ENCODE measurements around the gene TMEM168.
"Not testable (repeated sequence)": the region's sequence is repeated elsewhere in the genome, so short reads cannot be mapped to it uniquely, and the experiment has no call there.

TMEM168 gene

DNA sequence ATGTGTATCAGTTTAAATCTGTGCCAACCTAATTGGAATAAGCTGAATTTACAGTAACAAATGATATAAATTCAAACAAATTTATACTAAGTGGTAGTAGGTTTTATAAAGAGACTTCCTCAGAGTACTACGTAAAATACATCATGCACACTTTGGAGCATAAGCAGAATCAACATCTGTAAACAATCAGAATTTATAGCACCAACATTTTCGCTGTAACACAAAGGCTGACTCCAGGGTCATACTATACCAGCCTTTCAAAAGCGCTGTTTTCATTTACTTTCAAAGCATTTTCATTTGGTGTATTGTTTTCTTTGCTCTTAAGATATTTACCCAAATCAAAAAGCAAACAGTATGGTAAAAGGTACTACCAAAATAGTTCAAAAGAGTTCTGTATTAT lies 29.3 kb upstream of the TMEM168 start:
- no peaks in the 10 kb centered on the region for H3K4me1 ChIP-seq (ENCODE audit: control extremely low read depth in 1 of 4, control insufficient read depth in 4 of 4, insufficient read depth in 4 of 4, low read length in 3 of 4)
- no peak overlapping the region for H3K27ac ChIP-seq (ENCODE audit: insufficient read depth in 1 of 2, low read depth in 1 of 2, low read length in 2 of 2, poor library complexity in 1 of 2, severe bottlenecking in 2 of 2)
- no peaks in the 10 kb centered on the region for H3K9me3 ChIP-seq (ENCODE audit: control extremely low read depth in 1 of 5, control insufficient read depth in 4 of 5, insufficient read depth in 2 of 5, low read depth in 1 of 5, low read length in 4 of 5)
- H3K27me3 ChIP-seq (replicated peaks in 2 of 5; ENCODE audit: control insufficient read depth in 4 of 5, insufficient read depth in 5 of 5, low read length in 4 of 5): no peaks in the 10 kb centered on the region
- ChIA-PET CTCF (no interaction called here), POLR2A (interaction anchor here (0.5 kb wide), 1 partner anchor 89 kb away, joined by 3 read pairs; no protein-coding TSS in a partner anchor)
- peaks cover 0 to 11% (median 5%) of the 10 kb centered on the region in 4 experiments for H3K36me3 ChIP-seq (ENCODE audit: control insufficient read depth in 4 of 4, insufficient read depth in 4 of 4, low read length in 3 of 4)
- DNase-seq: no peak
- H3K4me3 ChIP-seq (ENCODE audit: control insufficient read depth in 1 of 7, extremely low read depth in 1 of 7, insufficient read depth in 4 of 7, low read depth in 2 of 7, low read length in 6 of 7): no peak overlapping the region
- WGBS (ENCODE audit: insufficient coverage): 100% methylated on average over 1 of the region's 3 CpGs

DNA sequence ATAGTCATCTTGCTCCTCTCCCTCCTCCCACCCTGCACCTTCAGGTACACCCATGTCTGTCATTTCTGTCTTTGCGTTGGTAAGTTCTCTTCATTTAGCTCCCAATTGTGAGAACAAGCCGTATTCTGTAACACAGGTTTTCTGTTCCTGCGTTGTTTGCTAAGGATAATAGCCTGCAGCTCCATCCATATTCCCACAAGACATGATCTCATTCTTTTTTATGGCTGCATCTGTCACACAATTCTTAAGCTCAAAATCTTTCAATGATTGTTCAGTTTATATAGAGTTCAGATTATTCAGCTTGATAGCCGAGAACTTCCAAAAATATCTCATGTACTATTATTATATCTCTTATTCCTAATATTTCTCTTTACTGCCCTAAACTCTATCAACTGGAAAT lies 16.0 kb upstream of the TMEM168 start:
- 97% methylated on average over 3 of the region's 4 CpGs for WGBS (ENCODE audit: insufficient coverage)
- H3K36me3 ChIP-seq (ENCODE audit: control insufficient read depth in 4 of 4, insufficient read depth in 4 of 4, low read length in 3 of 4): no peaks in the 10 kb centered on the region
- H3K27ac ChIP-seq (ENCODE audit: insufficient read depth in 1 of 2, low read depth in 1 of 2, low read length in 2 of 2, poor library complexity in 1 of 2, severe bottlenecking in 2 of 2): no peak overlapping the region
- H3K9me3 ChIP-seq (ENCODE audit: control extremely low read depth in 1 of 5, control insufficient read depth in 4 of 5, insufficient read depth in 2 of 5, low read depth in 1 of 5, low read length in 4 of 5): no peaks in the 10 kb centered on the region
- no peak for DNase-seq
- no peak overlapping the region for H3K4me3 ChIP-seq (ENCODE audit: control insufficient read depth in 1 of 7, extremely low read depth in 1 of 7, insufficient read depth in 4 of 7, low read depth in 2 of 7, low read length in 6 of 7)
- no peaks in the 10 kb centered on the region for H3K27me3 ChIP-seq (replicated peaks in 2 of 5; ENCODE audit: control insufficient read depth in 4 of 5, insufficient read depth in 5 of 5, low read length in 4 of 5)
- POLR2A ChIA-PET: no interaction called here
- CTCF ChIA-PET: no interaction called here
- no peaks in the 10 kb centered on the region for H3K4me1 ChIP-seq (ENCODE audit: control extremely low read depth in 1 of 4, control insufficient read depth in 4 of 4, insufficient read depth in 4 of 4, low read length in 3 of 4)

DNA sequence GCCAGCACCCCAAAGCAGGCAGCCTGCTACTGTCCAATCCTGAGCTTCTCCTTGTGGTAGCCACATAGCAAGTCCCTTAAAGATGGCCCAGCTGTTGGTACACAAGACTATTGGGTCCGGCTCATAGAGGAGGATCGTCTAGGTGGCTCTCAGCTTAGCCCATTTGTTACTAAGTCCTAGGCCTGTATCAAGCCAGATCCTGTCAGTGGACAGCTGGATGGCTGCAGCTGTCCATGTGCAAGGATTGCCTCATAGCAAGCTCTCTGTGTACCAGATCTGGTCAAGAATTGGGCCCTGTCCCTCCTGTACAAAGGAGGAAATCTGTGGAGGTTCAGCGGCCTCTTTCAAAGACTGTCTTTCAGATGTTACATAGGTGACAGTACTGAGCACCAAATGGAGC lies 12.2 kb upstream of the TMEM168 start:
- no peak overlapping the region for H3K4me3 ChIP-seq (ENCODE audit: control insufficient read depth in 1 of 7, extremely low read depth in 1 of 7, insufficient read depth in 4 of 7, low read depth in 2 of 7, low read length in 6 of 7)
- H3K9me3 ChIP-seq (ENCODE audit: control extremely low read depth in 1 of 5, control insufficient read depth in 4 of 5, insufficient read depth in 2 of 5, low read depth in 1 of 5, low read length in 4 of 5): no peaks in the 10 kb centered on the region
- H3K27me3 ChIP-seq (replicated peaks in 2 of 5; ENCODE audit: control insufficient read depth in 4 of 5, insufficient read depth in 5 of 5, low read length in 4 of 5): no peaks in the 10 kb centered on the region
- no peaks in the 10 kb centered on the region for H3K4me1 ChIP-seq (ENCODE audit: control extremely low read depth in 1 of 4, control insufficient read depth in 4 of 4, insufficient read depth in 4 of 4, low read length in 3 of 4)
- ChIA-PET CTCF (no interaction called here), POLR2A (no interaction called here)
- 86% methylated on average over 2 of the region's 3 CpGs for WGBS (ENCODE audit: insufficient coverage)
- no peaks in the 10 kb centered on the region for H3K36me3 ChIP-seq (ENCODE audit: control insufficient read depth in 4 of 4, insufficient read depth in 4 of 4, low read length in 3 of 4)
- H3K27ac ChIP-seq (ENCODE audit: insufficient read depth in 1 of 2, low read depth in 1 of 2, low read length in 2 of 2, poor library complexity in 1 of 2, severe bottlenecking in 2 of 2): no peak overlapping the region
- DNase-seq: no peak

DNA sequence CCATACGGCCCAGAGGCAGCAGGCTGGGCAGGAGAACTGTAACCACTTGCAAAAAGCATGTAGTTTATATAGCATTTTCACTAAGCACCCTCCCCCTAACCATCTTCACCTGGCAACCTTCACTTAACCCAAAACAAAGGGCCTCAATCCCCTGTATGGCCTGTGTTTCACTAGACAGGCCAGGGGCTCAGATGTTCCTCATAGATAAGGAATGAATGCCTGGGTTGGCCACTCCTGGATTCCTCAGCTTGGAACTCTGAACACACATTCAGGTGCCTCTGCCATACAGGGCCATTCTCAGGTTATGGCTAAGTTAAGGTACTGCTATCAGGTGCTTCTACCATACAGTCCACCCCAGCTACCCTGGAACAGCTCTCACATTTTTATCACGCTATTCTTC lies 10.3 kb upstream of the TMEM168 start:
- H3K4me1 ChIP-seq (ENCODE audit: control extremely low read depth in 1 of 4, control insufficient read depth in 4 of 4, insufficient read depth in 4 of 4, low read length in 3 of 4): no peaks in the 10 kb centered on the region
- no peaks in the 10 kb centered on the region for H3K9me3 ChIP-seq (ENCODE audit: control extremely low read depth in 1 of 5, control insufficient read depth in 4 of 5, insufficient read depth in 2 of 5, low read depth in 1 of 5, low read length in 4 of 5)
- H3K27ac ChIP-seq (ENCODE audit: insufficient read depth in 1 of 2, low read depth in 1 of 2, low read length in 2 of 2, poor library complexity in 1 of 2, severe bottlenecking in 2 of 2): no peak overlapping the region
- H3K27me3 ChIP-seq (replicated peaks in 2 of 5; ENCODE audit: control insufficient read depth in 4 of 5, insufficient read depth in 5 of 5, low read length in 4 of 5): no peaks in the 10 kb centered on the region
- WGBS (ENCODE audit: insufficient coverage): no CpG with 5 or more reads among the region's 2 CpGs
- no peak overlapping the region for H3K4me3 ChIP-seq (ENCODE audit: control insufficient read depth in 1 of 7, extremely low read depth in 1 of 7, insufficient read depth in 4 of 7, low read depth in 2 of 7, low read length in 6 of 7)
- ChIA-PET CTCF (no interaction called here), POLR2A (interaction anchor here (0.5 kb wide), 1 partner anchor 40 kb away, joined by 4 read pairs; no protein-coding TSS in a partner anchor)
- H3K36me3 ChIP-seq (ENCODE audit: control insufficient read depth in 4 of 4, insufficient read depth in 4 of 4, low read length in 3 of 4): no peaks in the 10 kb centered on the region
- DNase-seq: no peak

DNA sequence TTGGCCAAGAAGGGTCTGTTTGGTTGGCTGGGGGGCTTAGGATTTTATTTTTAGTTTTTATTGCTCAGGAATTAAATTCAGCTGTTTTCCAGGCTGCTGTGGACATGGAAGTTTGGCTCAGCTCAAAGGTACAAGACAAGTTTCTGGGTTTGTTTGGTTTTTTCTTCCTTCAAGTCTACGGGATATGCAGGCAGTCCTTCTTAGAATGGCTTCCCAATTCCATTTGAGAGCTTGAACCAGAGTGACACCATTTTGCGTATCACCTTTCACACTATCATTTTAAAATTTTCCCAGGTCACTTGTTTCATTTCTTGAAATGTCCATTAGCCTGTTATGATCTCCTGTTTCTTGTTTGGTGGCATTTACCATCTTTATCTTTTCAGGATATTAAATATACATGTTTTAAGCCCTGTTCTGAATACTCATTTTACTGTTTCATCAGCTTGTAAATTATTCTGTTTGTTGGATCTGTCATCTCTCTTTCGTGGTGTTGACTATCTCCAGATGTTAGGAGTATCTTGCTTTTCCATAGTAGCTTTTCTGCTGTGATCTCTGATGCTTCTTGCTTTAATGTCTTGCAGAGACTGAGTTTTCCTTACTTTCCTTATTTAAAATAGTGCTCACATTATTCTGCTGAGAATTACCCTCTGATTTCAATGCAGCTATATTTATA lies 9.4 kb upstream of the TMEM168 start:
- H3K4me1 ChIP-seq (ENCODE audit: control extremely low read depth in 1 of 4, control insufficient read depth in 4 of 4, insufficient read depth in 4 of 4, low read length in 3 of 4): no peaks in the 10 kb centered on the region
- POLR2A ChIA-PET: interaction anchor here (0.6 kb wide), 1 partner anchor 10 kb away, joined by 3 read pairs; no protein-coding TSS in a partner anchor
- H3K27me3 ChIP-seq (replicated peaks in 2 of 5; ENCODE audit: control insufficient read depth in 4 of 5, insufficient read depth in 5 of 5, low read length in 4 of 5): no peaks in the 10 kb centered on the region
- H3K4me3 ChIP-seq (ENCODE audit: control insufficient read depth in 1 of 7, extremely low read depth in 1 of 7, insufficient read depth in 4 of 7, low read depth in 2 of 7, low read length in 6 of 7): no peak overlapping the region
- DNase-seq: no peak
- H3K36me3 ChIP-seq (ENCODE audit: control insufficient read depth in 4 of 4, insufficient read depth in 4 of 4, low read length in 3 of 4): no peaks in the 10 kb centered on the region
- WGBS (ENCODE audit: insufficient coverage): 90% methylated on average over 2 of the region's 3 CpGs
- no peak overlapping the region for H3K27ac ChIP-seq (ENCODE audit: insufficient read depth in 1 of 2, low read depth in 1 of 2, low read length in 2 of 2, poor library complexity in 1 of 2, severe bottlenecking in 2 of 2)
- CTCF ChIA-PET: interaction anchor here (0.9 kb wide), 1 partner anchor 10 kb away, joined by 4 read pairs; no protein-coding TSS in a partner anchor
- no peaks in the 10 kb centered on the region for H3K9me3 ChIP-seq (ENCODE audit: control extremely low read depth in 1 of 5, control insufficient read depth in 4 of 5, insufficient read depth in 2 of 5, low read depth in 1 of 5, low read length in 4 of 5)

DNA sequence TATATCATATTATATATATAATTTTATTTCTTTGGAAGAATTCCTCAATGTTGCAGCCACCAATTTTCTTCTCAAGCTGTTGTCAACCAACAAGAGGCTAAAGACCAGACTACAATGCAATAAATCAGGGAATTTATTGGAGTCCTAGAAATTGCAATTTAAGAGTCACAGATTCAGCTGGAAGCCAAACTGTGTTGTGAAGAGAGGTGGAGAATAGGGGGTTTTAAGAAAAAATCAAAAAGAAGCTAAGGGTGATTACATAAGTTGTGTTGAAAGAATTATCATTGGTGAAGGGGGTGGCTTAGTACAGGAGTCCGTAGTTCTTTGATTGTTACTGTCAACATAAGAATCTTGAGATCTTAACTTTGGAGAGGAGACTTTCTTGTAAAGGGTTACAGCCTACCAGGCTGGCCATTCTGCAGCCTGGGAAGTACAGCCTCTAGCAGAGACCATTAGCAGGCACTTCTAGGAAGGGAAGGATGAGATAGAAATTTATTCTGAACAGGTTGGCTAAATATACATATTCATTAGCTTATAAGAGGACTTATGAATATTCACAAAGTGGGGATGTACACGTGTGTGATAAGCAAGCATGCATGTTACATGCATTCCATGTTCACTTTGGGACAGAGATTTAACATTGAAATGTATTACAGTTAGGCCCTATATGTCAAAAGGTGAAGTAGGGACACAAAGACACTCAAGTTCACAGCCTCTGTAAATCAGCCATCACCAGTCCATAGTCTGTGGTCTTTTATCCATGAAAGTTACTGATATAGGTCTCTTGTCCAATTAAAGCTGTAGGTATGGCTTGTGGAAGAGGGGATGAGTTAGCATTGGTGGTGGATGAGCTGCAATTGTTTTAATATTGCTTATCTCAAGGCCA lies 8.3 kb upstream of the TMEM168 start:
- WGBS (ENCODE audit: insufficient coverage): 33% methylated on average over 1 of the region's 2 CpGs
- ChIA-PET POLR2A (no interaction called here), CTCF (no interaction called here)
- Histone ChIP-seq H3K36me3 (ENCODE audit: control insufficient read depth in 4 of 4, insufficient read depth in 4 of 4, low read length in 3 of 4) (no peaks in the 10 kb centered on the region), H3K9me3 (ENCODE audit: control extremely low read depth in 1 of 5, control insufficient read depth in 4 of 5, insufficient read depth in 2 of 5, low read depth in 1 of 5, low read length in 4 of 5) (no peaks in the 10 kb centered on the region), H3K27ac (ENCODE audit: insufficient read depth in 1 of 2, low read depth in 1 of 2, low read length in 2 of 2, poor library complexity in 1 of 2, severe bottlenecking in 2 of 2) (no peak overlapping the region), H3K27me3 (replicated peaks in 2 of 5; ENCODE audit: control insufficient read depth in 4 of 5, insufficient read depth in 5 of 5, low read length in 4 of 5) (no peaks in the 10 kb centered on the region), H3K4me1 (ENCODE audit: control extremely low read depth in 1 of 4, control insufficient read depth in 4 of 4, insufficient read depth in 4 of 4, low read length in 3 of 4) (no peaks in the 10 kb centered on the region), H3K4me3 (ENCODE audit: control insufficient read depth in 1 of 7, extremely low read depth in 1 of 7, insufficient read depth in 4 of 7, low read depth in 2 of 7, low read length in 6 of 7) (no peak overlapping the region)
- DNase-seq: peak in 2 of 3 donors; percentile 60 to 68

DNA sequence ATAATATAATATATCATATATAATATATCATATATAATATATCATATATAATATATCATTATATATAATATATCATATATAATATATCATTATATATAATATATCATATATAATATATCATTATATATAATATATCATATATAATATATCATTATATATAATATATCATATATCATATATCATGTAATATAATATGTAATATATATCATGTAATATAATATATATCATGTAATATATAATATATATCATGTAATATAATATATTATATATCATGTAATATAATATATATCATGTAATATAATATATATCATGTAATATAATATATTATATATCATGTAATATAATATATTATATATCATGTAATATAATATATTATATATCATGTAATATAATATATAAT lies 6.4 kb upstream of the TMEM168 start:
- POLR2A ChIA-PET; H3K27ac ChIP-seq (ENCODE audit: insufficient read depth in 1 of 2, low read depth in 1 of 2, low read length in 2 of 2, poor library complexity in 1 of 2, severe bottlenecking in 2 of 2); H3K9me3 ChIP-seq (ENCODE audit: control extremely low read depth in 1 of 5, control insufficient read depth in 4 of 5, insufficient read depth in 2 of 5, low read depth in 1 of 5, low read length in 4 of 5); H3K4me3 ChIP-seq (ENCODE audit: control insufficient read depth in 1 of 7, extremely low read depth in 1 of 7, insufficient read depth in 4 of 7, low read depth in 2 of 7, low read length in 6 of 7); H3K27me3 ChIP-seq (replicated peaks in 2 of 5; ENCODE audit: control insufficient read depth in 4 of 5, insufficient read depth in 5 of 5, low read length in 4 of 5); DNase-seq; H3K4me1 ChIP-seq (ENCODE audit: control extremely low read depth in 1 of 4, control insufficient read depth in 4 of 4, insufficient read depth in 4 of 4, low read length in 3 of 4); CTCF ChIA-PET; H3K36me3 ChIP-seq (ENCODE audit: control insufficient read depth in 4 of 4, insufficient read depth in 4 of 4, low read length in 3 of 4): not testable (repeated sequence)
